GM23338 (cell line): Measurements from ENCODE around the gene CASQ2.

Source experiments
- CTCF ChIP-seq, 2 experiments: fragments of 200-600 bp in 1 of 2; sonication (generic) in 1 of 2; conservative IDR thresholded peaks; 2 replicates each; pipeline versions ENCODE4 v1.5.1 to v1.6.1; 2016 to 2017; ENCODE audit warnings: antibody characterized with exemption in 2 of 2, low read depth in 2 of 2, mild to moderate bottlenecking in 2 of 2, moderate library complexity in 1 of 2
- EZH2 ChIP-seq: fragments of 200-600 bp; sonication (generic); IDR thresholded peaks from one replicate; pipeline ENCODE4 v1.8.0; 2017; ENCODE audit warnings: antibody characterized with exemption, mild to moderate bottlenecking, low read depth; ENCODE audit not compliant: unreplicated experiment
- POLR2AphosphoS5 ChIP-seq: IDR thresholded peaks from 2 replicates; pipeline ENCODE4 v1.6.1; 2016; ENCODE audit warnings: antibody characterized with exemption, low read depth

- peak in 1 of 2 experiments; percentile 10; a peak in 1 of 4 replicates for TF ChIP-seq CTCF (conservative IDR thresholded peaks at IDR 0.05; ENCODE audit: low read depth in 2 of 2)
- no peak for TF ChIP-seq EZH2
- no peak for TF ChIP-seq POLR2AphosphoS5
These were observed 55.5 kb downstream of the CASQ2 start for GRCh38 chr1:115712911-115713609.
